Upper lobe of right lung (tissue), 1 donor: Measurements from ENCODE around the gene CRYAB. TPM values are rescaled to one million over a fixed set of nuclear protein-coding genes. Genes with fewer than 3 reads are reported as not detected.

Experiments used
- ATAC-seq: fragments of 200-7000 bp; cut with Tn5 transposase; one replicate; pipeline ENCODE4 v1.9.1; 2020; ENCODE audit warnings: mild to moderate bottlenecking, moderate library complexity
- DNase-seq: peaks from one replicate; pipeline ENCODE4 v3.0.0-alpha.2; 2020
- H3K27ac ChIP-seq: fragments of 200-600 bp; one replicate; pipeline ENCODE4 v1.8.0; 2022
- H3K27me3 ChIP-seq: fragments of 200-600 bp; one replicate; pipeline ENCODE4 v1.8.0; 2022; ENCODE audit warnings: mild to moderate bottlenecking
- H3K36me3 ChIP-seq: fragments of 200-600 bp; one replicate; pipeline ENCODE4 v1.8.0; 2022
- H3K4me1 ChIP-seq: fragments of 200-600 bp; one replicate; pipeline ENCODE4 v1.8.0; 2022
- H3K4me3 ChIP-seq: fragments of 200-600 bp; one replicate; pipeline ENCODE4 v1.8.0; 2022; ENCODE audit warnings: mild to moderate bottlenecking
- H3K9me3 ChIP-seq: fragments of 200-600 bp; one replicate; pipeline ENCODE4 v1.8.0; 2022
- CTCF ChIP-seq: fragments of 200-600 bp; IDR thresholded peaks from one replicate; pipeline ENCODE4 v1.8.0; 2022; ENCODE audit warnings: antibody characterized with exemption
- intact Hi-C: fragments of 100-400 bp; cut with DNase I; formaldehyde crosslinking; loops from one replicate; pipeline ENCODE4 v1.11.0; 2022
- long read RNA-seq: library from polyadenylated mRNA; unstranded; transcript quantifications from one replicate; pipeline ENCODE4 v2.0.0, GENCODE V29; 2021
- total RNA-seq: library from RNA; stranded (reverse); fragmentation: NEBNext Ultra II Directional; extraction: Animal tissue kit (Norgen Biotek cat#: 25700); gene quantifications from one replicate; pipeline ENCODE4 v1.2.1, GENCODE V29; 2021
- donor health status: DM: no; HTN: yes; CAD: no; lungs with severe emphysema.

Gene CRYAB
- total RNA-seq = 113 TPM
- long read RNA-seq, transcript CRYAB-216 (4 exons, 977 nt) = minor isoform, 13 of 44 reads
- long read RNA-seq, transcript CRYAB-205 (3 exons, 1,017 nt) = major isoform, 22 of 44 reads
- long read RNA-seq, partial matches to known transcripts = 0 of 44 reads
- long read RNA-seq, other reads (novel, unspliced or antisense) = 5 of 44 reads

GRCh38 chr11:111911563-111912401 lies at the start of gene CRYAB:
Gene CRYAB (minus strand): TSS chr11:111911770. CDS start chr11:111911724, 46 bp downstream.
- Histone ChIP-seq H3K9me3 (no peaks in the 10 kb centered on the region), H3K27ac (peak within 1 kb of the TSS; percentile 73), H3K4me1 (no peaks in the 10 kb centered on the region), H3K27me3 (peaks cover 6% of the 10 kb centered on the region), H3K36me3 (no peaks in the 10 kb centered on the region), H3K4me3 (peak within 1 kb of the TSS; percentile 51)
- intact Hi-C loops = no loop called here
- DNase-seq (peak; percentile 78), ATAC-seq (peak; percentile 91)
- no peak for TF ChIP-seq CTCF

- intact Hi-C loops = no loop called here
- no peak for TF ChIP-seq CTCF
- DNase-seq (no peak), ATAC-seq (peak; percentile 62)
- no peaks in the 10 kb centered on the region for H3K27me3 ChIP-seq
- H3K36me3 ChIP-seq = no peaks in the 10 kb centered on the region
- no peaks in the 10 kb centered on the region for H3K9me3 ChIP-seq
- no peaks in the 10 kb centered on the region for H3K4me1 ChIP-seq
- no peak overlapping the region for H3K4me3 ChIP-seq
- no peak overlapping the region for H3K27ac ChIP-seq
These were observed 49.3 kb upstream of the CRYAB start for GRCh38 chr11:111960916-111961315.

GRCh38 chr11:111957663-111958444 lies 46.3 kb upstream of the CRYAB start:
- no peak overlapping the region for H3K4me3 ChIP-seq
- ATAC-seq = no peak
- H3K27me3 ChIP-seq = no peaks in the 10 kb centered on the region
- H3K27ac ChIP-seq = no peak overlapping the region
- DNase-seq = no peak
- H3K36me3 ChIP-seq = no peaks in the 10 kb centered on the region
- intact Hi-C loops = no loop called here
- no peaks in the 10 kb centered on the region for H3K4me1 ChIP-seq
- H3K9me3 ChIP-seq = no peaks in the 10 kb centered on the region
- no peak for TF ChIP-seq CTCF

- H3K4me3 ChIP-seq = no peak overlapping the region
- no peaks in the 10 kb centered on the region for H3K27me3 ChIP-seq
- no peak for TF ChIP-seq CTCF
- intact Hi-C loops = no loop called here
- H3K9me3 ChIP-seq = no peaks in the 10 kb centered on the region
- no peak overlapping the region for H3K27ac ChIP-seq
- DNase-seq (no peak), ATAC-seq (no peak)
- no peaks in the 10 kb centered on the region for H3K4me1 ChIP-seq
- no peaks in the 10 kb centered on the region for H3K36me3 ChIP-seq
These were observed 42.6 kb upstream of the CRYAB start for GRCh38 chr11:111954154-111954553.

GRCh38 chr11:111951565-111951964 lies 40.0 kb upstream of the CRYAB start:
- Histone ChIP-seq H3K27me3 (no peaks in the 10 kb centered on the region), H3K36me3 (no peaks in the 10 kb centered on the region), H3K9me3 (no peaks in the 10 kb centered on the region), H3K27ac (no peak overlapping the region), H3K4me1 (no peaks in the 10 kb centered on the region), H3K4me3 (no peak overlapping the region)
- no peak for ATAC-seq
- TF ChIP-seq CTCF = no peak
- no peak for DNase-seq
- intact Hi-C loops = no loop called here
